ENCODE results near the gene NEURL2.

The NEURL2 gene

DNA sequence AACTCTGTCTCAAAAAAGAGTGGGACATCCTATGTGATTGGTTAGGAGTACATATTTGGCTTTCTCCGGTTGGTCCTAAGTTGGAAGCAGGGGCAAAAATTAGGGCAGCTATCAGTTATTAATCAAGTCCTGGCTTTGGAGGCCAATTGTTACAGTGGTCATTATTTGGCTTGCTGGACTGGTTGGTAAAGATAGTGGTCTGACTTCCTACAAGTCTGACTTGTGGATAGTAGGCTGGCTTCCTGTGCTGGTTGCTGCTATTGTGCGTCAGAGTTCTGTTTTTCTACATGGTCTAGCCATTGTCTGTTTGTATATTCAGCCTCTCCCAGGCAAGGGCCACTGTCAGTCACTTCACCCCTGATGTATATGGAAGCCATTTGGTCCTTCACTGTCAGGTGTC is 40.8 kb downstream of the NEURL2 start:
- Histone ChIP-seq H3K4me3 (ENCODE audit: low read length, poor library complexity, severe bottlenecking) (no peak overlapping the region), H3K9ac (ENCODE audit: low read depth, low read length, poor library complexity, severe bottlenecking) (no peak overlapping the region), H3K9me2 (replicated peaks; ENCODE audit: low read depth, low read length) (no peaks in the 10 kb centered on the region), H2AFZ (ENCODE audit: low read length) (no peak overlapping the region), H4K20me1 (ENCODE audit: insufficient read depth, low read length, poor library complexity, severe bottlenecking) (no peaks in the 10 kb centered on the region), H3K27me3 (ENCODE audit: insufficient read depth, low read length, poor library complexity, severe bottlenecking) (no peaks in the 10 kb centered on the region), H3K4me2 (ENCODE audit: low read depth, low read length, poor library complexity, severe bottlenecking) (no peak overlapping the region), H3K79me2 (ENCODE audit: insufficient read depth, low read length) (peaks cover 9% of the 10 kb centered on the region; the same call in 1 of the 2 replicates), H3K4me1 (ENCODE audit: insufficient read depth, low read length, poor library complexity, severe bottlenecking) (peaks cover 7% of the 10 kb centered on the region), H3K36me3 (ENCODE audit: insufficient read depth, low read length) (peaks cover 8% of the 10 kb centered on the region; the same call in 1 of the 2 replicates), H3F3A (ENCODE audit: low read depth) (no peaks in the 10 kb centered on the region), H3K9me3 (ENCODE audit: insufficient read depth, low read depth, low read length) (no peaks in the 10 kb centered on the region)
- TF ChIP-seq, protein P1, sequence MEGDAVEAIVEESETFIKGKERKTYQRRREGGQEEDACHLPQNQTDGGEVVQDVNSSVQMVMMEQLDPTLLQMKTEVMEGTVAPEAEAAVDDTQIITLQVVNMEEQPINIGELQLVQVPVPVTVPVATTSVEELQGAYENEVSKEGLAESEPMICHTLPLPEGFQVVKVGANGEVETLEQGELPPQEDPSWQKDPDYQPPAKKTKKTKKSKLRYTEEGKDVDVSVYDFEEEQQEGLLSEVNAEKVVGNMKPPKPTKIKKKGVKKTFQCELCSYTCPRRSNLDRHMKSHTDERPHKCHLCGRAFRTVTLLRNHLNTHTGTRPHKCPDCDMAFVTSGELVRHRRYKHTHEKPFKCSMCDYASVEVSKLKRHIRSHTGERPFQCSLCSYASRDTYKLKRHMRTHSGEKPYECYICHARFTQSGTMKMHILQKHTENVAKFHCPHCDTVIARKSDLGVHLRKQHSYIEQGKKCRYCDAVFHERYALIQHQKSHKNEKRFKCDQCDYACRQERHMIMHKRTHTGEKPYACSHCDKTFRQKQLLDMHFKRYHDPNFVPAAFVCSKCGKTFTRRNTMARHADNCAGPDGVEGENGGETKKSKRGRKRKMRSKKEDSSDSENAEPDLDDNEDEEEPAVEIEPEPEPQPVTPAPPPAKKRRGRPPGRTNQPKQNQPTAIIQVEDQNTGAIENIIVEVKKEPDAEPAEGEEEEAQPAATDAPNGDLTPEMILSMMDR (conservative IDR thresholded peaks at IDR 0.05; ENCODE audit: low read length): no peak
- TF ChIP-seq EZH2phosphoT487 (IDR thresholded peaks at IDR 0.05; ENCODE audit: borderline replicate concordance): no peak

DNA sequence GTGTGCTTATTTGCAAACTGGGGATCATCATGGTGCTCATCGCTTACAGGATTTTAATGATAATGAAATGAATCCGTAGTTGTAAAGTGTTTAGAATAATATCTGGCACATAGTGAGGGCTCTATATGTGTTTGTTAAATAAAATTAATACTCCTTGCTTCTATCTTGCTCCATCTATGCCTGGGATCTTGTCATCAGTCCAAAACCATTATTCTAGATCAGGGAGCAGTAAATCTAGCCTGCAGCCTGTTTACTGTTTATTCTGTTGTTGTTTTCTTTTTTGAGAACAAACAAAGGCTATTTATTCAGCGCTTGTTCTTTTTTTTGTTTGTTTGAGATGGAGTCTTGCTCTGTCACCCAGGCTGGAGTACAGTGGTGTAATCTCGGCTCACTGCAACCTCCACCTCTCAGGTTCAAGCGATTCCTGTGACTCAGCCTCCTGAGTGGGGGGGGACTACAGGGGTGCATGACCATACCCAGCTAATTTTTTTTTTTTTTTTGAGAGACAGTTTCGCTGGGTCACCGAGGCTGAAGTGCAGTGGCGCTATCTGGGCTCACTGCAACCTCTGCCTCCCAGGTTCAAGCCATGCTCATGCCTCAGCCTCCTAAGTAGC is 41.9 kb downstream of the NEURL2 start:
- TF ChIP-seq, protein P1 (conservative IDR thresholded peaks at IDR 0.05; ENCODE audit: low read length): no peak
- TF ChIP-seq EZH2phosphoT487 (IDR thresholded peaks at IDR 0.05; ENCODE audit: borderline replicate concordance): no peak
- no peaks in the 10 kb centered on the region for H3K4me1 ChIP-seq (ENCODE audit: insufficient read depth, low read length, poor library complexity, severe bottlenecking)

DNA sequence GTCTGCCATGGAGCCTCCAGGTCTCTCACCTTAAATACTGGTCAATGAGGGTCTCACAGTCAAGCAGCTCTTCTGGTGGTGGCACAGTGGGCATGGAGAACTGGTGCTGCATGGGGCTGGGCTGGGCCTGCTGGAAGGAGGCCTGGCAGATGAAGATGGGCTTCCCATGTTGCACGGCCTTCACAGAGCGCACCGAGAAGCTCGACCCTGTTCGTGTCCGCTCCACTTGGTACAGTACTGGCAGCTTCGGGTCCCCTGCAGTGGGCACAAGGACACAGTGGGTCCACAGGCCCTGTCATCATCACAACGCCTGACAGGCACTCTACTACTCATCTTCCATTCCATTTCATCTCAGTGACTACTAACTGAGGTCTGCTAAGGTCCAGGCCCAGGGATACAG is 42.6 kb downstream of the NEURL2 start:
- Histone ChIP-seq H3K4me1 (ENCODE audit: insufficient read depth, low read length, poor library complexity, severe bottlenecking) (no peaks in the 10 kb centered on the region), H3K9ac (ENCODE audit: low read depth, low read length, poor library complexity, severe bottlenecking) (no peak overlapping the region), H3K9me3 (ENCODE audit: insufficient read depth, low read depth, low read length) (no peaks in the 10 kb centered on the region), H3K79me2 (ENCODE audit: insufficient read depth, low read length) (no peaks in the 10 kb centered on the region), H3K9me2 (replicated peaks; ENCODE audit: low read depth, low read length) (no peaks in the 10 kb centered on the region), H3K4me2 (ENCODE audit: low read depth, low read length, poor library complexity, severe bottlenecking) (no peak overlapping the region), H4K20me1 (ENCODE audit: insufficient read depth, low read length, poor library complexity, severe bottlenecking) (no peaks in the 10 kb centered on the region), H3K36me3 (ENCODE audit: insufficient read depth, low read length) (peaks cover 13% of the 10 kb centered on the region; the same call in 1 of the 2 replicates), H3K4me3 (ENCODE audit: low read length, poor library complexity, severe bottlenecking) (no peak overlapping the region), H3K27me3 (ENCODE audit: insufficient read depth, low read length, poor library complexity, severe bottlenecking) (no peaks in the 10 kb centered on the region), H3F3A (ENCODE audit: low read depth) (no peaks in the 10 kb centered on the region), H2AFZ (ENCODE audit: low read length) (no peak overlapping the region)
- TF ChIP-seq, protein P1 (conservative IDR thresholded peaks at IDR 0.05; ENCODE audit: low read length): no peak
- no peak for TF ChIP-seq EZH2phosphoT487 (IDR thresholded peaks at IDR 0.05; ENCODE audit: borderline replicate concordance)

More for the DNA sequence above, 41.9 kb downstream of the NEURL2 start:
- H3K4me3 ChIP-seq (ENCODE audit: low read length, poor library complexity, severe bottlenecking): no peak overlapping the region
- H3K4me2 ChIP-seq (ENCODE audit: low read depth, low read length, poor library complexity, severe bottlenecking): no peak overlapping the region
- H4K20me1 ChIP-seq (ENCODE audit: insufficient read depth, low read length, poor library complexity, severe bottlenecking): no peaks in the 10 kb centered on the region
- no peaks in the 10 kb centered on the region for H3K9me3 ChIP-seq (ENCODE audit: insufficient read depth, low read depth, low read length)
- H3K27me3 ChIP-seq (ENCODE audit: insufficient read depth, low read length, poor library complexity, severe bottlenecking): no peaks in the 10 kb centered on the region
- no peak overlapping the region for H3K9ac ChIP-seq (ENCODE audit: low read depth, low read length, poor library complexity, severe bottlenecking)
- no peak overlapping the region for H2AFZ ChIP-seq (ENCODE audit: low read length)
- no peaks in the 10 kb centered on the region for H3K79me2 ChIP-seq (ENCODE audit: insufficient read depth, low read length)
- no peaks in the 10 kb centered on the region for H3F3A ChIP-seq (ENCODE audit: low read depth)
- no peaks in the 10 kb centered on the region for H3K9me2 ChIP-seq (replicated peaks; ENCODE audit: low read depth, low read length)
- peaks cover 9% of the 10 kb centered on the region; the same call in 1 of the 2 replicates for H3K36me3 ChIP-seq (ENCODE audit: insufficient read depth, low read length)
